A673 (cell line): ENCODE results near the gene RNASE7. TPM values are rescaled to one million over a fixed set of nuclear protein-coding genes. Genes with fewer than 3 reads are reported as not detected.

Source experiments
- BruUV-seq: library from RNA; stranded (reverse); fragments of 400-500 nt; replicated peaks from 2 replicates; lab custom pipeline; 2021; lab: Mats Ljungman, UMichigan
- CTCF ChIA-PET: fragments of 300-600 bp; sonication (Branson Sonifier 250); formaldehyde crosslinking; loops from one replicate; lab custom pipeline; 2022; ENCODE audit warnings: antibody characterized with exemption; lab: Charles Lee
- POLR2A ChIA-PET: fragments of 300-600 bp; sonication (Branson Sonifier 250); formaldehyde crosslinking; loops from one replicate; lab custom pipeline; 2022; ENCODE audit warnings: antibody characterized with exemption; ENCODE audit not compliant: low non-redundant PET; lab: Charles Lee
- DNase-seq: peaks from one replicate; pipeline ENCODE4 v3.0.0-alpha.2; 2015; ENCODE audit warnings: low spot score
- H3K27ac ChIP-seq: fragments of 200-600 bp; sonication (generic); 2 replicates; pipeline ENCODE4 v1.5.1; 2016; ENCODE audit warnings: mixed run types, low read depth, mild to moderate bottlenecking, mixed read lengths, antibody characterized with exemption, low read length; ENCODE audit not compliant: poor library complexity, severe bottlenecking
- H3K27me3 ChIP-seq: fragments of 200-600 bp; sonication (generic); replicated peaks from 2 replicates; pipeline ENCODE4 v1.6.1; 2017; ENCODE audit warnings: mixed run types, low read depth, mild to moderate bottlenecking, mixed read lengths, antibody characterized with exemption, low read length; ENCODE audit not compliant: insufficient read depth, poor library complexity
- H3K36me3 ChIP-seq: fragments of 200-600 bp; sonication (generic); 2 replicates; pipeline ENCODE4 v1.6.1; 2016; ENCODE audit warnings: mixed run types, mild to moderate bottlenecking, mixed read lengths, antibody characterized with exemption, low read length; ENCODE audit not compliant: insufficient read depth, poor library complexity, severe bottlenecking
- H3K4me1 ChIP-seq: fragments of 200-600 bp; sonication (generic); 2 replicates; pipeline ENCODE4 v1.6.1; 2017; ENCODE audit warnings: mixed run types, mild to moderate bottlenecking, mixed read lengths, antibody characterized with exemption, low read length; ENCODE audit not compliant: insufficient read depth, poor library complexity, severe bottlenecking
- H3K4me3 ChIP-seq: fragments of 200-600 bp; sonication (generic); 2 replicates; pipeline ENCODE4 v1.5.1; 2016; ENCODE audit warnings: low read depth, mixed run types, mild to moderate bottlenecking, mixed read lengths, low read length; ENCODE audit not compliant: poor library complexity, severe bottlenecking
- H3K9me3 ChIP-seq: fragments of 200-600 bp; sonication (generic); 2 replicates; pipeline ENCODE4 v1.6.1; 2016; ENCODE audit warnings: mixed run types, low read depth, mild to moderate bottlenecking, mixed read lengths, antibody characterized with exemption, low read length; ENCODE audit not compliant: poor library complexity, severe bottlenecking
- EZH2 ChIP-seq: fragments of 200-600 bp; sonication (generic); IDR thresholded peaks from 2 replicates; pipeline ENCODE4 v1.6.1; 2017; ENCODE audit warnings: borderline replicate concordance, low read depth, mild to moderate bottlenecking, mixed read lengths, antibody characterized with exemption, low read length; ENCODE audit not compliant: poor library complexity, severe bottlenecking
- intact Hi-C: fragments of 100-400 bp; cut with micrococcal nuclease; formaldehyde crosslinking; loops from one replicate; pipeline ENCODE4 v1.10.0; 2022; ENCODE audit not compliant: unreplicated experiment
- total RNA-seq: library from RNA; stranded (reverse); gene quantifications from 2 replicates; pipeline ENCODE4 v1.2.3, GENCODE V29; 2021
- TF ChIP-seq, protein P1 (sequence below): fragments of 300-800, 200-600 bp; sonication (generic); conservative IDR thresholded peaks from 2 replicates; pipeline ENCODE4 v1.5.1; 2017; ENCODE audit warnings: low read depth, mild to moderate bottlenecking, antibody characterized with exemption, low read length, moderate library complexity, mixed read lengths

The RNASE7 gene
- total RNA-seq, 1 experiment from 2014 or later: not detected

DNA sequence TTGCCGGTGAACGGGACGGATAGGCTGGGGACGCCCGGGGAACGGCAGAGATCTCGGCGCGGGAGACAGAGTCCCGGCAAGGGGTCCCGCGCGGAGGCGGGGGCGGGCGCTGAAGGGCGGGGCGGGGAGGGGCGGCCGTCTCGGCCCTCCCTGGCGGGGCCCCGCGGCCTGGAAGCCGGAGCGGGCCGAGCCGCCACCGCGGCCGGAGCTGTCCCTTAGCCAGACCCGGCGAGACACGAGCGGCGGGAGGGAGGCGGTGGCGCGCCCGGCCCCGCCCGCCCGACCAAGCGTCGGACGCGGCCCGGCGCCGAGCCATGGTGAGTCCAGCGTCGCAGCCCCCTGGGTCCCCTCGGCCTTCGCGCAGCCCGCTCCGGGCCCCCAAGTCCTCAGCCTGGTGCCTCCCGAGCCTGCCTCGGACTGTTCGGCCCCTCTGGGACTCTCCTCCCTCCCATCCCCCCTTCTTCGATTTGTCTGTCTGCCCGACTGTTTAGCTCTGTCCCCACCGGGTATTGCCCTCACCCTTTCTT lies 28.0 kb downstream of the RNASE7 start, which contains the start of gene ARHGEF40:
Gene ARHGEF40, plus strand, starts transcription at position 222 of the 527 bp plus-strand sequence. Its CDS starts 93 bp downstream, at position 315.
- Histone ChIP-seq H3K9me3 (no peaks in the 10 kb centered on the region), H3K36me3 (peaks cover 21% of the 10 kb centered on the region), H3K4me1 (peaks cover 27% of the 10 kb centered on the region), H3K27ac (peak within 1 kb of the TSS; percentile 90), H3K4me3 (peak within 1 kb of the TSS; percentile 98), H3K27me3 (no peaks in the 10 kb centered on the region)
- POLR2A ChIA-PET: no interaction called here
- CTCF ChIA-PET: interaction anchor here (0.6 to 2.5 kb wide), 6 partner anchors 17 to 55 kb away, joined by 3 to 23 read pairs (median 4); no protein-coding TSS in a partner anchor
- no TSS peak for BruUV-seq
- intact Hi-C loops: no loop called here
- DNase-seq: peak; percentile 68
- no peak for TF ChIP-seq EZH2
- TF ChIP-seq, protein P1, sequence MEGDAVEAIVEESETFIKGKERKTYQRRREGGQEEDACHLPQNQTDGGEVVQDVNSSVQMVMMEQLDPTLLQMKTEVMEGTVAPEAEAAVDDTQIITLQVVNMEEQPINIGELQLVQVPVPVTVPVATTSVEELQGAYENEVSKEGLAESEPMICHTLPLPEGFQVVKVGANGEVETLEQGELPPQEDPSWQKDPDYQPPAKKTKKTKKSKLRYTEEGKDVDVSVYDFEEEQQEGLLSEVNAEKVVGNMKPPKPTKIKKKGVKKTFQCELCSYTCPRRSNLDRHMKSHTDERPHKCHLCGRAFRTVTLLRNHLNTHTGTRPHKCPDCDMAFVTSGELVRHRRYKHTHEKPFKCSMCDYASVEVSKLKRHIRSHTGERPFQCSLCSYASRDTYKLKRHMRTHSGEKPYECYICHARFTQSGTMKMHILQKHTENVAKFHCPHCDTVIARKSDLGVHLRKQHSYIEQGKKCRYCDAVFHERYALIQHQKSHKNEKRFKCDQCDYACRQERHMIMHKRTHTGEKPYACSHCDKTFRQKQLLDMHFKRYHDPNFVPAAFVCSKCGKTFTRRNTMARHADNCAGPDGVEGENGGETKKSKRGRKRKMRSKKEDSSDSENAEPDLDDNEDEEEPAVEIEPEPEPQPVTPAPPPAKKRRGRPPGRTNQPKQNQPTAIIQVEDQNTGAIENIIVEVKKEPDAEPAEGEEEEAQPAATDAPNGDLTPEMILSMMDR: no peak

DNA sequence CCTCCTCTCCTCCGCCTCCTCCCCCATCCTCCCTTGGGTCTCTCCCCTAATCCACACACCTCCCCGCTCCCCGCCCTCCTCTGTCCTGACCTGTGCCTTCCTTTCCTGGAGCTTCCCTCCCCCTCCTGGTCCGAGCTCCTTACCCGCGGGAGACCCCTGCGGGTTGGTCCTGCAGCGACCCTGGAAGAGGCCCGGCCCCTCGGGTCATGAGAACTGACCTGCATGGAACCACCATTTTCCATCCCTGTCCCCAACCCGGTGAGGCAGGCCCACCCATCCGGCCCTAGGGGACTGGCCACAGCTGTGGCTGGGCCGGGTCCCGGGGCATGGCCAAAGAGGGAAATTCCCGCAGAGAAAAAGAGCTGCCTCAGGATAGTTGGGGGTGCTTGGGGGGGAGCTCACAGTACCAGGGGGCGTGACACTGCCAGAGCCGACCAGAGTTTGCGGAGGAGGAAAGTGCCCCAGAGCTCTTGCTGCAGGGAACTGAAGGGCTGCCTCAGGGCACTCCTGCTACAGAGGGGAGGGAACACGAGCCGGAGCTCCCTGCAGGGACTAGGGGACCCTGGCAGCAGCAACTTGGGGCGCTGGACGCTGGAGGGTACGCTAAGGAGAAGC lies 28.6 kb downstream of the RNASE7 start:
- peaks cover 27% of the 10 kb centered on the region for H3K36me3 ChIP-seq
- no peak for DNase-seq
- no TSS peak for BruUV-seq
- ChIA-PET CTCF (interaction anchor here (0.6 to 2.5 kb wide), 10 partner anchors 17 to 56 kb away, joined by 3 to 29 read pairs (median 8); no protein-coding TSS in a partner anchor), POLR2A (interaction anchor here (0.6 to 1.6 kb wide), 3 partner anchors 24 to 314 kb away, joined by 5 to 15 read pairs (median 5); no protein-coding TSS in a partner anchor)
- peak overlapping the region; percentile 98 for H3K4me3 ChIP-seq
- peak overlapping the region; percentile 90 for H3K27ac ChIP-seq
- intact Hi-C loops: loop anchor here (1.0 kb wide), 2 partner anchors 17 to 34 kb away; no protein-coding TSS in a partner anchor
- no peaks in the 10 kb centered on the region for H3K9me3 ChIP-seq
- peaks cover 27% of the 10 kb centered on the region for H3K4me1 ChIP-seq
- no peaks in the 10 kb centered on the region for H3K27me3 ChIP-seq
- TF ChIP-seq, protein P1: no peak
- TF ChIP-seq EZH2: no peak

DNA sequence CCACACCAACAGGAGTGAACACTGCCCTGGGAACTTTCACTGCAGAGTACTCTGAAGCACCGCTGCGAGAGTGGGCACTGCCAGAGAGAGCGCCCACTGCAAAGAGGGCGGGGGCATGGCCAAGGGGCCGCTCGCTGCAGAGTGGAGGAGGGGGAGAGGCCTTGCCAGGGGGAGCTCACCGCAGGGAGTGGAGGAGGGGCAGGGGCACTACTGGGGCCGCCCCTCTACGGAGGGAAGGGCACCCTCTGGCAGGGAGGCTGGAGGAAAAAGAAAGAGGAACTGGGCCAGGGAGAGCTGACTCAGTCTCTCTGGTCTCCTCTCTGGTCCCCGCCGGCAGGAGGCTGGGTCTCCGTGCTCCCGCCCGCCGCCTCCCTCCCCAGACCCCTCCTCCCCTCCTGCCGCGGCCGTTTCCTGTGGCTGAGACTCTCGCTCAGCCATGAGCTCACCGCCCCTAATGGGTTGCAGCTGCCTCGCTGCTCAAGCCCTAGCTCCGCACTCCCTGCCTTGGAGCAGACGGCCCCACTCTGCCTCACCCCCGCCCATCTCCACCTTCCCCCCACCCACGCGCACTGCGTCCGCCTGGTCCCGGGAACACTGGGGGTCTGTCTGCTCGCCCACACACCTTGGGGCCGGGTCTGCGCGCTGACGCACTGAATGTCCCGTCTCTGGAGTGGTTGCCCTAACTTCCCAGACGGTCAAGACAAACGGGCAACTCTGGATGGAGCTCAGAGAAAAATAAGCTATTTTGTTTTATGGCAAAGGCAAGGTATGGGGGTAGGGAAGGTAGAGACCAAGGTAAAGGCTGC lies 29.3 kb downstream of the RNASE7 start:
- ChIA-PET POLR2A (interaction anchor here (0.5 to 1.6 kb wide), 6 partner anchors 19 to 313 kb away, joined by 5 to 15 read pairs (median 7); no protein-coding TSS in a partner anchor), CTCF (interaction anchor here (0.5 to 2.5 kb wide), 10 partner anchors 16 to 56 kb away, joined by 3 to 29 read pairs (median 12); no protein-coding TSS in a partner anchor)
- Histone ChIP-seq H3K36me3 (peaks cover 34% of the 10 kb centered on the region), H3K4me3 (peak overlapping the region; percentile 98), H3K27ac (peak overlapping the region; percentile 90), H3K27me3 (no peaks in the 10 kb centered on the region), H3K9me3 (no peaks in the 10 kb centered on the region), H3K4me1 (peaks cover 27% of the 10 kb centered on the region)
- peak; percentile 98 for DNase-seq
- TF ChIP-seq EZH2: no peak
- TF ChIP-seq, protein P1: no peak
- intact Hi-C loops: loop anchor here (1.0 kb wide), 2 partner anchors 16 to 33 kb away; no protein-coding TSS in a partner anchor
- BruUV-seq: no TSS peak
